ENCODE measurements around the gene PRPF4.
A peak's percentile ranks its signal among the peaks of the same experiment; 100 is the strongest.
"Not testable (repeated sequence)": the region's sequence is repeated elsewhere in the genome, so short reads cannot be mapped to it uniquely, and the experiment has no call there.

PRPF4 gene

GRCh38 chr9:113275157-113276131, at the start of gene PRPF4, which contains the start of gene CDC26:
PRPF4 (plus strand) TSS chr9:113275658; CDS start chr9:113275744, 86 bp downstream.
CDC26 (minus strand) TSS chr9:113275572; CDS start chr9:113272507, 3,065 bp downstream.
- FAIRE-seq (peak; percentile 99), DNase-seq (ENCODE audit: insufficient read length, low spot score) (peak; percentile 82)
- TF ChIP-seq POLR2A (IDR thresholded peaks at IDR 0.05; ENCODE audit: low read depth, low read length), result peak; percentile 90

- FAIRE-seq, result no peak
- no peak for DNase-seq (ENCODE audit: insufficient read length, low spot score)
- no peak for TF ChIP-seq POLR2A (IDR thresholded peaks at IDR 0.05; ENCODE audit: low read depth, low read length)
Measured at GRCh38 chr9:113227436-113227835, 48.0 kb upstream of the PRPF4 start.

DNA sequence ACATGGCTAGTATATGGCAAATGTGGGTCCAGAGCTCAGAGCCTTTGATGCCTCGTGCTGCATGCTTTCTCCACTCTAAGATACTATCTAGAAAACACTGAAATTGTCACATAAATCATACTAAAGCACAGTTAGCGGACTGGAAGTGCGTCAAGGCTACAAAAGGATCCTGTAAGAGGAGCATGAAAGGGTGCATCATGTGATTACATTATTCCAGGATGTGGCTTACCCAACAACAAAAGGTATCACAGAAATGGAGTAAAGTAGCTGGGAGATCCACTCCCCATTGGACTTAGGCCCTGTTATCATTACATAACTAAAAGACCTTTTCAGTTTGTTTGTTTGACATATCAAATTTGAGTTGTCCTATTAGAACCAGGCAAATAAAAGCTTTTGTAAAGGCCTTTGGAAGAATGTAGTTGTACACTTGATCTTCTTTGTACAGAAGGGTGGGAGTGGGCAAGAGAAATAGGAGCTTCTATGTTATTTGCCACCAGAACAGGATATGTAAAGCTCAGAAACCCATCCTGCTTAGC, 47.3 kb upstream of the PRPF4 start:
- FAIRE-seq, result no peak
- no peak for TF ChIP-seq POLR2A (IDR thresholded peaks at IDR 0.05; ENCODE audit: low read depth, low read length)
- no peak for DNase-seq (ENCODE audit: insufficient read length, low spot score)

- no peak for TF ChIP-seq POLR2A (IDR thresholded peaks at IDR 0.05; ENCODE audit: low read depth, low read length)
- no peak for DNase-seq (ENCODE audit: insufficient read length, low spot score)
- FAIRE-seq, result no peak
Measured at GRCh38 chr9:113231701-113232100, 43.8 kb upstream of the PRPF4 start.

GRCh38 chr9:113235701-113236255, 39.7 kb upstream of the PRPF4 start:
- FAIRE-seq, result not testable (repeated sequence)

DNA sequence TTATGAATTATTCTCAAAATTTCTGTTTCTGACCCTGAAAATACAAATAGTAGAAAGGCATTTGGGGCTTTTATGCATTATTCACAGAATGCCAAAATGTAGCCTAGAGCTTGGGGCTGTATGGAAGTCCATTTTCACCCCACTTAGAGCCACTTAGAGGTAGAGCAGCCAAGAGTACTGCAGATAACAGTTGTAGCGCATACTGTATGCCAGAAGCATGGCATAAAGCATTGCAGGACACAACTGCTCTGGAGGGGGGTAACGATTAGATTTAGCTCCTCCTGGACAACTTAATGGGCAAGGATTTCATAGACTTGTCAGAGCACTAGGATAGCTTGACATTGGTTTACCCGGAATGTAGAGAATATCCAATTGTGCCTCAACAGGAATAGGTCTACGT, 38.4 kb upstream of the PRPF4 start:
- no peak for FAIRE-seq
- TF ChIP-seq POLR2A (IDR thresholded peaks at IDR 0.05; ENCODE audit: low read depth, low read length), result no peak
- no peak for DNase-seq (ENCODE audit: insufficient read length, low spot score)

More at GRCh38 chr9:113235701-113236255, 39.7 kb upstream of the PRPF4 start:
- not testable (repeated sequence) for DNase-seq (ENCODE audit: insufficient read length, low spot score)

- no peak for TF ChIP-seq POLR2A (IDR thresholded peaks at IDR 0.05; ENCODE audit: low read depth, low read length)
- FAIRE-seq (no peak), DNase-seq (ENCODE audit: insufficient read length, low spot score) (no peak)
Measured at GRCh38 chr9:113238202-113238858, 37.1 kb upstream of the PRPF4 start.

- DNase-seq (ENCODE audit: insufficient read length, low spot score), result no peak
- TF ChIP-seq POLR2A (IDR thresholded peaks at IDR 0.05; ENCODE audit: low read depth, low read length), result no peak
Measured at GRCh38 chr9:113238859-113239232, 36.6 kb upstream of the PRPF4 start.

DNA sequence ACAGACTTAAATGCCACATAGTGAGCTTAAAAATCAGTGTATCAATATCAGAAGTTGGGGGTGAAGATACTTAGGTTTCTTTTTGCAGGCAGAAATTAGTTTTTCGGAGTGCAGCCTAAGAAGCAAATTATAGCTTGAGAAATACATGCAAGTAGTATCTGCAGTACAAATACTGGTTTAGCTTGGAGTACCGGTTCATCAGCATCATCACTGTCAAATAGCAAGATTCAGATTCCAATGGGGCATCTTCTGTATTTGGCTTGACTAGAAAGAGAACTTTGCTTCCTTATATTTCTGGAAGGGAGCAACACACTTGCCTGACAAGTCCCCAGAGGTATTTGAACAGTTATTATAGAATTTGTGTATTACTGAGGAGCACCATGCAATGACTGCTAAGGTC, 34.3 kb upstream of the PRPF4 start:
- FAIRE-seq (no peak), DNase-seq (ENCODE audit: insufficient read length, low spot score) (no peak)
- TF ChIP-seq POLR2A (IDR thresholded peaks at IDR 0.05; ENCODE audit: low read depth, low read length), result no peak

More at GRCh38 chr9:113238859-113239232, 36.6 kb upstream of the PRPF4 start:
- no peak for FAIRE-seq

GRCh38 chr9:113244556-113244955, 30.9 kb upstream of the PRPF4 start:
- FAIRE-seq, result no peak
- TF ChIP-seq POLR2A (IDR thresholded peaks at IDR 0.05; ENCODE audit: low read depth, low read length), result no peak
- no peak for DNase-seq (ENCODE audit: insufficient read length, low spot score)

DNA sequence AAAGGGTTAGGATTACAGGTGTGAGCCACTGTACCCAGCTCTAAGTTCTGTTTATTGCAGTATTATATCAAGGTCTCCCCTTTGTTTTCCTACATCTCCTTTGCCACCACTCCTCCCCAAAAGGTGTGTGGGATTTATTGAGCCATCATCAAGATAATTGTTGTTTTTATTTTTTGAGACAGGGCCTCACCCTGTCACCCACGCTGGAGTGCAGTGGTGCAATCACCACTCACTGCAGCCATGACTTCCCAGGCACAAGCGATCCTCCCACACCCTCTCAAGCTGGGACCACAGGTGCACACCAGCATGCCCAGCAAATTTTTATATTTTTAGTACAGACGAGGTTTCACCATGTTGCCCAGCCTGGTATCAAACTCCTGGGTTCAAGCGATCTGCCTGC, 29.6 kb upstream of the PRPF4 start:
- TF ChIP-seq POLR2A (IDR thresholded peaks at IDR 0.05; ENCODE audit: low read depth, low read length), result no peak
- no peak for DNase-seq (ENCODE audit: insufficient read length, low spot score)
- FAIRE-seq, result no peak

DNA sequence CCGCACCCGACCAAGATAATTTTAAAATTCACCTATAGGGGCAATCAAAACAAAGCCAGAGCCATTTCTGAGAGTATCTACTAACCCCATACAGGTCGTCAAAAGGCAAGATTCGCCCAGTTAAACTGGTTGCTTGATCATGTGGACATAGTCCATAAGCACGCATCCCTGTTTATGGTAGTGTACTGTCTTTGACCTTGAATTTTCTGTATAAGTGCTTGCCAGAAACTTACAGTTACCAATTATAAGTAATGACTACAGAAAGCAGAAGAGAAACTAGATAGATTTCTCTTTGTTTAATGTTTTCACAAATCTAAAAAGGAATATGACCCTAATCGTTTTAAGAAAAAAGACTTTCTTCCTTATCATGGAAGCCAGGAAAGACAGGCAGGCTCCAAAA, 28.5 kb upstream of the PRPF4 start:
- FAIRE-seq, result no peak
- DNase-seq (ENCODE audit: insufficient read length, low spot score), result no peak
- TF ChIP-seq POLR2A (IDR thresholded peaks at IDR 0.05; ENCODE audit: low read depth, low read length), result no peak

DNA sequence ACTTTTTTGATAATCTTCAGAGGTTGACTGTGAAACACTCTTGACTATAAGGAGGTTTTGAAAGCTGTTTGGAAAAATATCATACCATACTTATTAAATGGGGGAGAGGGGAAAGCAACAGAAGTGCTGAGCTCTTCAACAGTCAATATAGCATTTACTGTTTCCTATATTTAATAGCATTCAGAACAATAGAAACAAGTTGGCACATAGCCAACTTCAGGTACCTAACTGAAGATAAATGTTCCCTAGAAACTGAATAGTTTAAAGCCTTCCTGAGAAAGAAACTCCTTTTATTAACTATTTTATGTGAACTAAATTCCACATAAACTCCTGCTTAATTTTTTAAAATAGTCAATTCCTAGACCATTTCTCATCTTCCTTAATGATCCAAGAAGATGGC, 27.8 kb upstream of the PRPF4 start:
- TF ChIP-seq POLR2A (IDR thresholded peaks at IDR 0.05; ENCODE audit: low read depth, low read length), result no peak
- no peak for FAIRE-seq
- no peak for DNase-seq (ENCODE audit: insufficient read length, low spot score)

DNA sequence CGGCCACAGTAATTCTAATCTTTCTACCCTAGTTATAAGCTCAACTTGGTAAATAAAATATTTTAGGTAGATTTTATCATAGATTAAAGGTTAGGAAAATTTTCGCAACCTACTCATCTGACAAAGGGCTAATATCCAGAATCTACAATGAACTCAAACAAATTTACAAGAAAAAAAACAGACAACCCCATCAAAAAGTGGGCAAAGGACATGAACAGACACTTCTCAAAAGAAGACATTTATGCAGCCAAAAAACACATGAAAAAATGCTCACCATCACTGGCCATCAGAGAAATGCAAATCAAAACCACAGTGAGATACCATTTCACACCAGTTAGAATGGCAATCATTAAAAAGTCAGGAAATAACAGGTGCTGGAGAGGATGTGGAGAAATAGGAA, 25.8 kb upstream of the PRPF4 start:
- FAIRE-seq; DNase-seq (ENCODE audit: insufficient read length, low spot score): not testable (repeated sequence)
